IMR-90 (cell line): ENCODE data around the gene CD99L2.

Experiments
- CEBPB ChIP-seq: IDR thresholded peaks from 2 replicates; pipeline ENCODE4 v1.6.1; 2012; ENCODE audit warnings: low read depth, low read length, improper control_type of control experiment
- MAZ ChIP-seq: IDR thresholded peaks from 2 replicates; pipeline ENCODE4 v1.6.1; 2012; ENCODE audit warnings: low read depth, mild to moderate bottlenecking, low read length, improper control_type of control experiment, moderate library complexity, borderline replicate concordance
- MXI1 ChIP-seq: IDR thresholded peaks from 2 replicates; pipeline ENCODE4 v1.6.1; 2012; ENCODE audit warnings: low read depth, mild to moderate bottlenecking, low read length, moderate library complexity, borderline replicate concordance
- POLR2A ChIP-seq: IDR thresholded peaks from 2 replicates; pipeline ENCODE4 v1.6.1; 2012; ENCODE audit warnings: mild to moderate bottlenecking, low read depth, low read length
- RAD21 ChIP-seq: IDR thresholded peaks from 2 replicates; pipeline ENCODE4 v1.6.1; 2012; ENCODE audit warnings: low read length, improper control_type of control experiment
- RCOR1 ChIP-seq: IDR thresholded peaks from 2 replicates; pipeline ENCODE4 v1.6.1; 2012; ENCODE audit warnings: mild to moderate bottlenecking, low read length, improper control_type of control experiment; ENCODE audit not compliant: insufficient replicate concordance
- RFX5 ChIP-seq: IDR thresholded peaks from 2 replicates; pipeline ENCODE4 v1.8.0; 2012; ENCODE audit warnings: low read depth, mild to moderate bottlenecking, low read length, moderate library complexity
- TF ChIP-seq, protein P1 (sequence below): conservative IDR thresholded peaks from 2 replicates; pipeline ENCODE4 v1.5.1; 2012; ENCODE audit warnings: mild to moderate bottlenecking, low read depth, low read length, improper control_type of control experiment
- TF ChIP-seq, protein P2 (sequence below): fragments of 150-350 bp; IDR thresholded peaks from 2 replicates; pipeline ENCODE4 v1.6.1; 2017; ENCODE audit warnings: mild to moderate bottlenecking, antibody characterized with exemption, low read length, low read depth

DNA sequence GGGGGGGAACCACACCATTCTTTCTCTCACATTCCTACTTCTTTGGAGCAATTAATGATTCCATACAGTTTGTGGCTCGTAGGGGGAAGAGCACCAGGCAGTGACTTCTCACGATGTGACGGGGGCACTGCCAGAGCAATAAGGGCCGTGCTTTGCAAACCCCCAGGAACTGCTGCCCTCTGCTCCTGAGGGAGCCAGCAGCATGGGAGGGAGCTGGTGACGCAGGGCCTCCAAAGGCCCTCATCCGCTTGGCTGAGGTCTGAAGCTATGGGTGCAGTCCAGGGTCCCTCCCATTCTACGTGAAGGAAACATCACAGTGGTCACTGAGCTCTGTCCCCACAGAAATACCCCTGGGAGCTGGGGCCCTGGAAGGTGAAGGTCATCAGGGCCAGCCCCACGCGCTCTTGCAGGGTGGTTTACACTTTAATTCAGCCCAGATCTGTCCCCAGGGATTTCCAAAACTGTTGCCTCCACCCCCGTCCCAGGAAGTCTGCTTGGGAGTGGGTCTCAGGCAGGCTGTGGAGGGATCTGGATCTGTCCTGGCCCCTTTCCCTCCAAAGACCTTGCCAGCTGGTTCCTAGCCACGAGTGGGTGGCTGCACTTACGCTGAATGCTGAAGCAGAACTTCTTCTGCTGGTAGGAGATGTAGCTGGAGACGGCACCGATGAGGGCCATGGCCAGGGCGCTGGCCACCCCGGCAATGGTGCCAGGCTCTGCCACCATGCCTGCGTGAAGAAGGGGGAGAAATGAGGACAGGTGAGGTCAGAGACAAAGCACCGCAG is 122.7 kb downstream of the CD99L2 start:
- TF ChIP-seq, protein P1, sequence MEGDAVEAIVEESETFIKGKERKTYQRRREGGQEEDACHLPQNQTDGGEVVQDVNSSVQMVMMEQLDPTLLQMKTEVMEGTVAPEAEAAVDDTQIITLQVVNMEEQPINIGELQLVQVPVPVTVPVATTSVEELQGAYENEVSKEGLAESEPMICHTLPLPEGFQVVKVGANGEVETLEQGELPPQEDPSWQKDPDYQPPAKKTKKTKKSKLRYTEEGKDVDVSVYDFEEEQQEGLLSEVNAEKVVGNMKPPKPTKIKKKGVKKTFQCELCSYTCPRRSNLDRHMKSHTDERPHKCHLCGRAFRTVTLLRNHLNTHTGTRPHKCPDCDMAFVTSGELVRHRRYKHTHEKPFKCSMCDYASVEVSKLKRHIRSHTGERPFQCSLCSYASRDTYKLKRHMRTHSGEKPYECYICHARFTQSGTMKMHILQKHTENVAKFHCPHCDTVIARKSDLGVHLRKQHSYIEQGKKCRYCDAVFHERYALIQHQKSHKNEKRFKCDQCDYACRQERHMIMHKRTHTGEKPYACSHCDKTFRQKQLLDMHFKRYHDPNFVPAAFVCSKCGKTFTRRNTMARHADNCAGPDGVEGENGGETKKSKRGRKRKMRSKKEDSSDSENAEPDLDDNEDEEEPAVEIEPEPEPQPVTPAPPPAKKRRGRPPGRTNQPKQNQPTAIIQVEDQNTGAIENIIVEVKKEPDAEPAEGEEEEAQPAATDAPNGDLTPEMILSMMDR, result no peak
- TF ChIP-seq RFX5 (no peak), RCOR1 (no peak), POLR2A (no peak), MAZ (no peak), MXI1 (no peak), RAD21 (no peak), CEBPB (no peak)
- TF ChIP-seq, protein P2, sequence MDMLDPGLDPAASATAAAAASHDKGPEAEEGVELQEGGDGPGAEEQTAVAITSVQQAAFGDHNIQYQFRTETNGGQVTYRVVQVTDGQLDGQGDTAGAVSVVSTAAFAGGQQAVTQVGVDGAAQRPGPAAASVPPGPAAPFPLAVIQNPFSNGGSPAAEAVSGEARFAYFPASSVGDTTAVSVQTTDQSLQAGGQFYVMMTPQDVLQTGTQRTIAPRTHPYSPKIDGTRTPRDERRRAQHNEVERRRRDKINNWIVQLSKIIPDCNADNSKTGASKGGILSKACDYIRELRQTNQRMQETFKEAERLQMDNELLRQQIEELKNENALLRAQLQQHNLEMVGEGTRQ, result no peak
